Measurements from ENCODE around the gene SMYD3.

The SMYD3 gene

GRCh38 chr1:246513619-246514343 is 6.7 kb upstream of the SMYD3 start:
- no peak for DNase-seq

GRCh38 chr1:246513041-246513440 is 6.0 kb upstream of the SMYD3 start:
- DNase-seq, result no peak

DNA sequence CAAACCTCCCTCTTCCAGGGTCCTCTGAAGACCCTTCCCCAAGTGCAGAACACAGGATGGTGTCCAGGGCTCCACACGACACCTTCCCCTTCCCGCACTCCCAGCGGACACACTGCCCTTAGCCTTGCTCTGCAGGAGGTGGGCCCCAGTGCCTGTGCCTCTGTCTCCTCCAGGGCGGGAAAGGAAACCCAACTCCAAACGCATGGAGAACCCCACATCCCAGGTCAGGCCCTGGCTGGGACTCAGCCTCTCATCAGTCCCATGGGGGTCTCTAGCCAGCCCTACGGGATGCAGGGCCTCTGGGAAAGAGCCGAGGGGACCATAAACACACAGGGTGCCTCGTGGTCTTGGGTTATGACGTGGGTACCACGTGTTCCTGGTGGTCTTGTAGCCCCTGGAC is 5.6 kb upstream of the SMYD3 start:
- DNase-seq, result no peak

GRCh38 chr1:246512230-246512629 is 5.2 kb upstream of the SMYD3 start:
- DNase-seq, result no peak

DNA sequence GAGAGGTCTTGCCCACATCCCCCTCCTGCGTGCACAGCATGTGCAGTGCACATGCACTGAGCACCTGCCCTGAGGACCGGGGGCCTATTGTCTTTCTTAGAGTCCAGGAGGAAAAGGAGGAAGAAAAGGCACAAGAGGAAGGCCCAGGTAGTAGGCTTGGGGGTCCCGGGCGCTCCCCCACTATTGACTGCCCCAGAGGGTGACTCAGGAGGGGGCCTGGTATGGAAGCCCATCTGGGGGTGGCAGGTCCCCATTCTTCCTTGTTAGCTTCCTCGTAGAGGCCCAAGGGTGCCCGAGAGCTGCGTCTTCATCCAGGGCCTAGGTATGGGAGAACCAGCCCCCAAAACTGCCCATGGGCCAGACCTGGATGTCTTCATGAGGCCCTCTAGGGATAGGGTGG is 4.1 kb upstream of the SMYD3 start:
- DNase-seq, result no peak

DNA sequence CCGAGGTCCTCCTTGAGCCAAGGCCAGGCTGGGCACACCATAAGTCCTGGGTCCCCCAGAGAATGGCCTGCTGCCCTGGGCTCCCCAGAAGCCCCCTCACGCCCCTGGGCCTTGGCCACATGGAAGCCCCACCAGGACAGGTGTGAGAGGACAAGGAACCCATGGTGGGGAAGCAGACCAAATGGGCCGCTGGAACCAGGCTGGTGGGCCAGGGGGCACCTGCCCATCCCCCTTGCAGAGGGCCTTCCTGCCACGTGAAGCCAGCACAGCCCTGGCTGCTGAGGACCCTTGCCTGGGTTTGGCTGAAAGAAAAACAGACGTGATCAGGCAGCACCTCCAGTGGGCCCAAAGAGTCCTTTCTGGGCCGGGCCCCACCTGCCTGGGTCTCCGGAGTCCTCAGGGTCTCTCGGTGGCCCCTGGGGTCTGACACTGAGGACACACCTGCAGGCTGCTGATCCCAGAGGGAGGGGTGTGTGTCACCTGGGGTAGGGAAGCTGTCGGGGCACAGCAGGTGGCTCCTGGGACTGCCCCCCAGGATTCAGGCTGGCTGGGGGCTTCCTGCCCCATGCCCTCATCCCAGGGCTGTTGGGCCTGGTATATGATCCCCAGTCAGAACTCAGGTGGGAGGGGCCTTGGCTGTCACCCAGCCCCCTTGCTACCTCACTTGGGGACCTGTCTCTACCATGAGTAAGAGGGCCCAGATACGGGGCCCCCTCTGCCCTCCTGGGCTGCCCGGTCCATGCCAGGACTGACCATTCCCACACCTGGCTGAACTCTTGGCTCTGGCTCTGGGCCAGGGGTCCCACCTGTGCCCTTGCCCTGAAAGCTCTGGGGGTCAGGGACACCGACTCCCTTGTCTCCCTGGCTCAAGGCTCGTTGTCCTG is 3.3 kb upstream of the SMYD3 start:
- DNase-seq, result no peak

DNA sequence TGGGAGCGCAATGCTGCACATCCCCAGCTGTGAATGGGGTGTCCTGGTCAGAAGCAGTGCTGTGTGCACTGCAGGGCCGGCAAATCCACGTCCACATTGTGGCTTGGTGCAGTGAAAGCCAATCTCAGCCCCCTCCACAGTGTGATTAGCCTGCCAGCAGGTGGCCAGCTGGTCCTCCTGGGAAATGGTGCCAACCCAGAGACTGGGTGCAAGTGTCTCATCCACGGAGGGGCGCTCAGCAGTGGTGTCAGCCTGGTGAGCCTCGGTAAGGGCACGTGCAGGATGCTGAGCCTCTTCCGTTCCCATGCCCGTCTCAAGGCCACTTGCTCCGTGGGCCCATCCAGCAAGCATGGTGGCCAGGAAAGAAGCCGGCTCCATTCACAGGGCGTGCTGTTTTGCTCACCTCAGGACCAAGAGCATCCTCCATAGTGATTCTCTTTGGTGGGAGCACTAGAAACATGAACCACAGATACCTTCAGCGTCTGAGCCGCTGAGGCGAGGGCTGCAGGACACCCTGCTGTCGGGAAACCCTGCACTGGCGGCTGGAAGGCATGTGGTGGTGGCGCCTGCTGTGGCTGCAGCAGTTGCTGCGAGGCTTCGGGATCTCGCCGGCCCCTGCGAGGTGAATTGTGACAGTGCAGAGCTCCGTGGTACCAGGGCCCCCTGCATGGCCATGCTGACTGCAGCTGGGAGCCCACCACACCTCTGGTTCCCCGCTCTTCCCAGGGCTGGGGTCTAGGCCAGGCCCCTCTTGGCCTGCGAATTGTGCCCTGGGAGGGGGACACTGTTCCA is 2.0 kb upstream of the SMYD3 start:
- DNase-seq, result no peak

GRCh38 chr1:246506367-246506673 is 759 bp downstream of the SMYD3 start:
- DNase-seq, result no peak

DNA sequence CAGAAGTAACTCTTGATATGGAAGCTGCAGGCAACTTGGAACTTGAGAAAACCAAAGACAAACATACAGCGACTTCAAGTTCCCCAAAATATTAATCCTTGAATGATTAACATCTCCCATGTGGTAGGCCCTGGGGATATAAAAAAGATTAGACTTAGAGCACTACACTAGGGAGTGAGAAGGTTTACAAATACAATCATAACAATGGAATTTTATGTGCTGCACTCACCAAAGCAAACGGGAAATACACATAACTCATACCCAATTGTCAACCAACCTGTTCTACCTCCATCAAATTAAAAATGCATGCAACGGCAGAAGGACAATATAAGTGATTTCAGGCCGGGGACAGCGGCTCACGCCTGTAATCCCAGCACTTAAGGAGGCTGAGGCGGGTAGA is 3.7 kb downstream of the SMYD3 start:
- DNase-seq, result no peak

DNA sequence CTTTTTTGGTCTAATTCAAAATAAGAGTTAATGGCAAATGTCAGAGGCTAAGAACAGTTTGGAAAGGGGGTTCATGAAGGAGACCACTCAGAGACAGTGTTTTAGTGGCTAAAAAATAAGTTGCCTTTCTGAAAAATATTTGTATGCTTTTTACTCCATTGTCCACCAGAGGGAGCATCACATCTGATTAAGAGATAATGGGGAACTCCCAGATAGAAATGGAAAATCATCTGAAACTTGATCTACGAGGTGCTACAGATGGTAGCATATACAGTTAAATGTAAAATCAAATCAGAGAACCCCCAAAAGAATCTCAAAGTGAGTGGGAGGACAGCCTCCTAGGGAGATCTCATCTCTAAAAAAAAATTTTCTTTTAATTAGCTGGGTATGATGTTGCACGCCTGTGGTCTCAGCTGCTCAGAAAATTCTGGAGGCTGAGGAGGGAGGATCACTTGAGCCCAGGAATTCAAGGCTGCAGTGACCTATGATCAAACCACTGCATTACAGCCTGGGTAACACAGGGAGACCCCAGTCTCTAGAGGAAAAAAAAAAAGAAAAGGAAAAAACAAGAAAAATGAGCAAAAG is 9.7 kb downstream of the SMYD3 start:
- DNase-seq, result no peak

- DNase-seq, result no peak
Measured at GRCh38 chr1:246492611-246493245, 14.4 kb downstream of the SMYD3 start.

DNA sequence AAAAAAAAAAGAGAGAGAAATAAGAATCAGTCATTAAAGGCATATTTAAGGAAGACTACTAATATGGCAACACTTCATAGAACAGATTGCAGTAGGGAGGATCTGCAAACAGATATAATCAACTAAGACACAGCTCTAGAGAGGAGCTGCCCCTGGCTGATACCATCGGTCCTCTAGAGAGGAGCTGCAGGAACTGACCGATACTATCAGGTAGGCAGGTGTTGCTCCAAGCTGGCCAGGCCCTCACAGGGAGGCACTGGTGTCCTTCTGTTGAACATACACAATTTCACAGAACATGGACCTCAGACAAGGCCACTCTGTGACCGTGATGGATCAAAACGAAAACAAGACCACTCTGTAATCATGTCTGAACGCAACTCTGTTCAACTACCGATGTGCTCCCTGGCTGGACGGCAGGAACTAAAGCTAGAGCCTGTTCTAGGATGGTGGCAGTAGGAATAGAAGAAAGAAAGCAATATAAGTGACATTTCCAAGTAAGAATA is 15.5 kb downstream of the SMYD3 start:
- DNase-seq, result no peak

DNA sequence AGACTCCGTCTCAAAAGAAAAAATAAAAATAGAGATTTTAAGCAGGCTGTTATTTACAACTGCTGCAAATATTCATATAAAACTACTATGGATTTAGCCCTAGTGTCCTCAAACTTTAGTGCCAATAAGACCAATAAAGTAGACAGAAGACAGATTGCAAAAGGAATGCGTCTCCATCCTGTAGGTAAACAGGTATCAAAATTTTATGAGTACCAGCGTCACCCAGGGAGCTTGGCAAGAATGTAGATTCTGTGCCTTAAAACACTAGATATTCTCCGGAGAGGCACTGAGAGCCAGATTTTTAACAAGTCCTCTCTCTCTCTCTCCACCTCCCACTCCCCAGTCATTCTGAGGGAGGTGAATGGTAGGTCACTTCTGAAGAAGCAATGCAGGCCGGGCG is 18.4 kb downstream of the SMYD3 start:
- DNase-seq, result no peak

GRCh38 chr1:246483569-246483933 is 23.5 kb downstream of the SMYD3 start:
- no peak for DNase-seq

DNA sequence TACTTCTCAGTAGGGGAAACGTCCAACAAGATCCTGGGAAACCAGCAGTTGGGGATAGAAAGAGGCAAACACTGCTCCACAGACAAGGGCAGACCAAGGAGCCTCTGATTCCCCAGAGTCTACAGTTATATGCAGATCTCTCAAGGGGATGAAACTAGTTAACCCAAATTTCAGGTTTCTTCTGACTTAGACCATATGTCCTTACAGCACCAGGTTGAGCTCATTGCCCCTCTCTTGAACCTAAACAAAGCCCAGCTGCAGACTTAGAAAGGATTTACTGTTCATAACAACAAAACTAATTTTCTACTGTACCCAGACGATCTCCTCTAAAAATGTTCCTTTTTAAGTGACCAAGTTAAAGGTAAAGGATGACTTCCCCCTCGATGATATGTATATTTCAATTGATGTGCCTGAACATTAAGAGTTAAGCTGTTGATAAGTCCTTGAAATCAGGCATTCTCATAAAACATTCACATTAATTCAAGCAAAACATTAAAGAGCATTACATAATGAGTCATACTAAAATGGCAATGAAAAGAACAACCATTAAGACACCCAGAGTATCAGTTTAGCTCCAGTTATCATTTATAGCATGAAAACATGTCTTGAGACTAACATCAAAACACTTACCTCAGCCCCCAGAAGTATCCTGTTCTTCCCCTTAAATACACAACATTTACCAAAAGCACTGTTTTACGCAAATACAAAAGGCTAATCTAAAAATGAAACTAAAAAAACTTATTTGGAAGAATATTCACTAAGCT is 24.1 kb downstream of the SMYD3 start:
- no peak for DNase-seq

DNA sequence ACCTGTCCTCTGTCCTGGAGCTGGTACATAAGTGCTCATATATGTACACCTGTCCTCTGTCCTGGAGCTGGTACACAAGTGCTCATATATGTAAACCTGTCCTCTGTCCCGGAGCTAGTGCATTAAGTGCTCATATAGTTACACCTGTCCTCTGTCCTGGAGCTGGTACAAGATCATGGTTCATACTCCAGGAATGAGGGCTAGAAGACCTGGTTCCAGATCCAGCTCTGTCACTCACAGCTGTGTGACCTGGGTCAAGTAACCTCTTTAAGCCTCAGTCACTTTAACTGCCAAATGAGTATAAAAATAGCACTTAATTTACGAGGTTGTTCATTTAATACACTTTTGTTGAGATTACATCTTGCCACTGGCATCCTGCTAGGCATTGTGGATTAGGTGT is 28.0 kb downstream of the SMYD3 start:
- DNase-seq, result no peak

DNA sequence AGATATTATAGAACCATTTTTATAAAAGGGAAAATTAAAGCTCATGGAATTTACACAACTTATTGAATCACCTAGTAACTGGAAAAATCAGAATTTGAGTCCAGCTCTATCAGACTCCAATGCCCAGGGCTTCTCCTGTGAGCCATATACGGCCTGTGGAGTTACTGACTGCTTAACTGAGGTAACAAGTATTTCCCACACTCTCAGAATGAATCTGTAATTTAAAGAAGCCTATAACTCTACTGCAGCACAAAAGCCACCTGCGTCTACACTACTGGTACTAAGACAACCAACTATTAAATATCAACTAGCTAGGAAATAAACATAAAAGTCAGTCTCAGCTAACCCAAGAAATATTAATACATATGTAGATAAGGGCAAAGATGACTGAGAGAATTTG is 29.4 kb downstream of the SMYD3 start:
- no peak for DNase-seq

- no peak for DNase-seq
Measured at GRCh38 chr1:246476771-246477170, 30.3 kb downstream of the SMYD3 start.

- no peak for DNase-seq
Measured at GRCh38 chr1:246471688-246472087, 35.4 kb downstream of the SMYD3 start.

- no peak for DNase-seq
Measured at GRCh38 chr1:246470585-246470984, 36.5 kb downstream of the SMYD3 start.

DNA sequence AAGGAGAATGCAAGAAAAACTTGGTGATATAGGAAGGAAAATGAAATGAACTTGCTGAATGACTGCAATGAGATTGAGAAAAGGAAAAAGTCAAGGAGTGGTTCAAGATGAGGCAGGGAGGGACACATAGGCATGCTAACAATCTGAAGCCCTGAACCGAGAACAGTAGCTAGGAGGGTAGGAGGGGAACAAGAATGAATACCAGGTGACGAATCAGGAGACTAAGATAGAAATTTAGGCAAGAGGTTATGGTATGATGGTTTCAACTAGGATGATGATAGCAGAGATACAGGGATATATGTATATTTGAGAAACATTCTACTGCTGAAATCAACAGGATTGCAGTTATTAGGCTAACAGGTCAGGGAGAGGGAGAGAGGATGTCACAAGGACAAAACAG is 44.1 kb downstream of the SMYD3 start:
- no peak for DNase-seq

GRCh38 chr1:246460406-246460805 is 46.7 kb downstream of the SMYD3 start:
- DNase-seq, result no peak

All from activated effector memory CD4-positive, alpha-beta T cell treated with Interleukin-2 at 50 U/mL for 16 hours (primary cell).